ENCODE data around the gene EXOC7.
A peak's percentile ranks its signal among the peaks of the same experiment; 100 is the strongest.

Gene EXOC7

DNA sequence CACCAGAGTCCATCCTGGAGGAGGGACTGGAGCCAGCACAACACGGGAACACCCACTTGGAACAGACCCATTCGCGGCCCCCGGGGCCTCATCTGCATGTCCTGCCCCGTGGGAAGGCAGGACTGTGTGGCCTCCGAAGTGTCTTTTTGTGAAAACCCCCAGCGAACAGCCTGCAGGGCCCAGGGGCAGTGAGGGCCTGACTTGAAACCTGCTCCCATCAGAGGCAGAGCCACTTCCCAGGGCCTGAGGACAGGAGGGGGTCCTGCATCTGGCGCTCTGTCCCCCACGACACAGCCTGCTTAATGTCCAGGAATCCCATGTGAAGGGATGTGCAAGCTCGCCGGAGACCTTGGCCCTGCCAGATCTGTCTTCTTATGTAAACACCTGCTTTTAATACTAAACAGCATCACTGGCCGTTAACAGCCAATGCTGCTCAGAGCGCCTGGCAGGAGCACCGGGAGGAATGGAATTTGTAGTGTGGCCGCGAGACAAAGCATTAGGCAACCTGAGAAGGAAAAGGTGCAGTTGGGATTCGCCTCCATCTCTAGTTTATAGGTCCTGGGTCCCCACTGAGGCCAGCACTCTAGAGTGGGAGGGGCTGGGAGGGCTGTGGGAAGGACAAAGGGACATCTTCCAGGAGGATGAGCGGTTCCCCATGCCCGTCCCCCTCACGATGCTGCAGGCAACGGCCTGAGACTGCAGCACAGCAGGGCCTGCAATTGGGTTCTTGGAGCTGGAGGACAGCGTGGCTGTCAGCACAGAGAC is 66.9 kb downstream of the EXOC7 start:
- Histone ChIP-seq H3K4me1 (ENCODE audit: insufficient read depth, low read length) (peaks cover 4% of the 10 kb centered on the region; the same call in 1 of the 2 replicates), H3K36me3 (ENCODE audit: insufficient read depth, low read length) (peaks cover 38% of the 10 kb centered on the region), H3K27me3 (ENCODE audit: insufficient read depth, low read length, poor library complexity) (no peaks in the 10 kb centered on the region), H4K20me1 (ENCODE audit: insufficient read depth, low read length) (no peaks in the 10 kb centered on the region), H3K79me2 (ENCODE audit: insufficient read depth, low read length) (no peaks in the 10 kb centered on the region), H3K27ac (ENCODE audit: low read length) (no peak overlapping the region; the same call in 1 of the 2 replicates), H2AFZ (ENCODE audit: low read depth, low read length) (no peak overlapping the region), H3K4me3 (ENCODE audit: low read depth in 1 of 2, low read length in 2 of 2) (no peak overlapping the region), H3K9ac (ENCODE audit: low read depth, low read length) (no peak overlapping the region), H3K9me3 (ENCODE audit: insufficient read depth, low read length, severe bottlenecking) (no peaks in the 10 kb centered on the region), H3K4me2 (ENCODE audit: insufficient read depth, low read length) (no peak overlapping the region)
- DNase-seq: no peak
- no peak for TF ChIP-seq EZH2 (IDR thresholded peaks at IDR 0.05; ENCODE audit: borderline replicate concordance, low read depth, low read length, severe bottlenecking)
- TF ChIP-seq, protein P1, sequence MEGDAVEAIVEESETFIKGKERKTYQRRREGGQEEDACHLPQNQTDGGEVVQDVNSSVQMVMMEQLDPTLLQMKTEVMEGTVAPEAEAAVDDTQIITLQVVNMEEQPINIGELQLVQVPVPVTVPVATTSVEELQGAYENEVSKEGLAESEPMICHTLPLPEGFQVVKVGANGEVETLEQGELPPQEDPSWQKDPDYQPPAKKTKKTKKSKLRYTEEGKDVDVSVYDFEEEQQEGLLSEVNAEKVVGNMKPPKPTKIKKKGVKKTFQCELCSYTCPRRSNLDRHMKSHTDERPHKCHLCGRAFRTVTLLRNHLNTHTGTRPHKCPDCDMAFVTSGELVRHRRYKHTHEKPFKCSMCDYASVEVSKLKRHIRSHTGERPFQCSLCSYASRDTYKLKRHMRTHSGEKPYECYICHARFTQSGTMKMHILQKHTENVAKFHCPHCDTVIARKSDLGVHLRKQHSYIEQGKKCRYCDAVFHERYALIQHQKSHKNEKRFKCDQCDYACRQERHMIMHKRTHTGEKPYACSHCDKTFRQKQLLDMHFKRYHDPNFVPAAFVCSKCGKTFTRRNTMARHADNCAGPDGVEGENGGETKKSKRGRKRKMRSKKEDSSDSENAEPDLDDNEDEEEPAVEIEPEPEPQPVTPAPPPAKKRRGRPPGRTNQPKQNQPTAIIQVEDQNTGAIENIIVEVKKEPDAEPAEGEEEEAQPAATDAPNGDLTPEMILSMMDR (IDR thresholded peaks at IDR 0.05; ENCODE audit: borderline replicate concordance, extremely low read depth, low read length, poor library complexity, severe bottlenecking): no peak
- ATAC-seq (ENCODE audit: insufficient read depth, low read depth): no peak

DNA sequence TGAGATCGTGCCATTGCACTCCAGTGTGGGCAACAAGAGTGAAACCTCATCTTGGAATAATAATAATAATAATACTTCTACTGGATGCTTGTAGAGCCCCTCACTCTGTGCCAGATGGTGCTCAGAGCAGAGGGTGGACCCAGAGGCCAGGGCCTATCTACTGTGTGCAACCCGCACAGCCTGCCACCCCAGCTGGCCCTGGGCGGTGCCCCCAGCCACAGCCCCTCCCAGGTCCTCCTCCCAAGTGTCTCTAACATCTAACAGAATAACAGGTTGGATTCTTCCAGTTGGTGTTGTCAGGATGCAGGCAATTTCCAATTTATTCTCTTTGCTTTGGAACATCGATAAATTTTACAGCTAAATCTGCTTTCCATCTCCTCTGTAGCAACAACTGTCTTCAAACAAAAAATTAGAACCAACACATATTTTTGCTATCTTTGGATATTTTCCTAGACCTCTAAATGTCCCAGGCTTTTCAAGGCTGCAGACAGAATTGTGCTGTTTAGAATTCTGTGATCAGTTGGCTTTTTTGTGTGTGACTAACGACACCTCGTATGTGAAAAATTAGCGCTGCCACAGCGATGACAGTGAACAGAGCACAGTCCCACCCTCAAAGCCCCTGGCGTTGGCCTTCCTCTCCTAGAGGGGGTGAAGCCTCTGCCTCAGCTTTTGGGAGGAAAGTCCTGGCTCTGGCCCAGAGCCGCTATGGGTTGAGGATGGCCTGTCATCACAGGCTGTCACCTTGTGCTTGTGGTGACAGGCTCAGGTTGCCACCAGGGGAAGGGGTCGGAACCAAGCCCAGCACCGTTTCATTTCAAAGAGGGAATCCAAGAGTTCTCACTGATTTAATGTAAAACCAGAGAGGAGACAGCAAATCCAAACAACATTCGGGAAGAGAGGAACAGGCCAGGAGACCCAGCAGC is 68.9 kb downstream of the EXOC7 start:
- Histone ChIP-seq H3K9ac (ENCODE audit: low read depth, low read length) (no peak overlapping the region), H3K36me3 (ENCODE audit: insufficient read depth, low read length) (peaks cover 18% of the 10 kb centered on the region), H3K4me3 (ENCODE audit: low read depth in 1 of 2, low read length in 2 of 2) (no peak overlapping the region), H3K4me1 (ENCODE audit: insufficient read depth, low read length) (peaks cover 14% of the 10 kb centered on the region), H3K9me3 (ENCODE audit: insufficient read depth, low read length, severe bottlenecking) (no peaks in the 10 kb centered on the region), H3K27ac (ENCODE audit: low read length) (peak overlapping the region; percentile 37; the same call in 1 of the 2 replicates), H3K4me2 (ENCODE audit: insufficient read depth, low read length) (no peak overlapping the region), H2AFZ (ENCODE audit: low read depth, low read length) (no peak overlapping the region), H3K79me2 (ENCODE audit: insufficient read depth, low read length) (no peaks in the 10 kb centered on the region), H4K20me1 (ENCODE audit: insufficient read depth, low read length) (no peaks in the 10 kb centered on the region), H3K27me3 (ENCODE audit: insufficient read depth, low read length, poor library complexity) (no peaks in the 10 kb centered on the region)
- TF ChIP-seq EZH2 (IDR thresholded peaks at IDR 0.05; ENCODE audit: borderline replicate concordance, low read depth, low read length, severe bottlenecking): no peak
- TF ChIP-seq, protein P1 (IDR thresholded peaks at IDR 0.05; ENCODE audit: borderline replicate concordance, extremely low read depth, low read length, poor library complexity, severe bottlenecking): no peak
- DNase-seq (no peak), ATAC-seq (ENCODE audit: insufficient read depth, low read depth) (no peak)

DNA sequence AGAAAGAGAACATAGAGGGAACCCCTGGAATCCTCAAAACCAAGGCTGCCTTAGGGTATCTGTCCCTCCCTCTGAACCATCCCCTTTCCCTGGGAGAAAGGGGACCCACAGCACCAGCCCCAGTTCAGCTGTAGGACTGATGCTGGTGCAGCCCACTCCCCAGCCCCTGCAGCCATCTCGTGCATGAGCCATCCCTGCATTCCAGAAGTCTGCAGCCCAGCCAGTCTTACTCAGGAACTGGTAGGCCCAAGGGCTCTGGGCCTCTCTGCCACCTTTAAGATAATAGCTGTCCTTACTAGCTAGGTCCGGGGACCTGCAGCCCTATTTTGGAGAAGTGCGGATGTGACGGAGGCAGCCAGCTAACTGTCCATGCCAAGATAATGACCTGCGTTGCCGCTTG is 70.4 kb downstream of the EXOC7 start:
- no peak for ATAC-seq (ENCODE audit: insufficient read depth, low read depth)
- H3K27ac ChIP-seq (ENCODE audit: low read length): no peak overlapping the region
- no peak overlapping the region for H2AFZ ChIP-seq (ENCODE audit: low read depth, low read length)
- DNase-seq: no peak
- H3K79me2 ChIP-seq (ENCODE audit: insufficient read depth, low read length): no peaks in the 10 kb centered on the region
- H3K4me2 ChIP-seq (ENCODE audit: insufficient read depth, low read length): no peak overlapping the region
- peaks cover 27% of the 10 kb centered on the region for H3K4me1 ChIP-seq (ENCODE audit: insufficient read depth, low read length)
- H3K27me3 ChIP-seq (ENCODE audit: insufficient read depth, low read length, poor library complexity): no peaks in the 10 kb centered on the region
- no peaks in the 10 kb centered on the region for H3K9me3 ChIP-seq (ENCODE audit: insufficient read depth, low read length, severe bottlenecking)
- H3K4me3 ChIP-seq (ENCODE audit: low read depth in 1 of 2, low read length in 2 of 2): no peak overlapping the region
- H3K36me3 ChIP-seq (ENCODE audit: insufficient read depth, low read length): peaks cover 2% of the 10 kb centered on the region; the same call in 1 of the 2 replicates
- H3K9ac ChIP-seq (ENCODE audit: low read depth, low read length): no peak overlapping the region
- TF ChIP-seq, protein P1 (IDR thresholded peaks at IDR 0.05; ENCODE audit: borderline replicate concordance, extremely low read depth, low read length, poor library complexity, severe bottlenecking): no peak
- TF ChIP-seq EZH2 (IDR thresholded peaks at IDR 0.05; ENCODE audit: borderline replicate concordance, low read depth, low read length, severe bottlenecking): no peak
- H4K20me1 ChIP-seq (ENCODE audit: insufficient read depth, low read length): no peaks in the 10 kb centered on the region
